HepG2 (cell line): Measurements from ENCODE around the gene AGPAT3. TPM values are rescaled to one million over a fixed set of nuclear protein-coding genes. Genes with fewer than 3 reads are reported as not detected.

Source experiments
- CREM ChIP-seq, 2 experiments: sonication (generic) in 1 of 2; formaldehyde crosslinking in 1 of 2; IDR thresholded peaks; 2 replicates each; pipeline versions ENCODE4 v1.4.0 to v1.6.1; 2016 to 2020; ENCODE audit warnings: antibody characterized with exemption in 1 of 2, mild to moderate bottlenecking in 1 of 2, missing genetic modification reagents in 1 of 2
- DNMT3B ChIP-seq: conservative IDR thresholded peaks from 2 replicates; pipeline ENCODE4 v1.6.1; 2016; ENCODE audit warnings: missing biosample characterization, control low read depth
- FOXK2 ChIP-seq: fragments of 450-650 bp; IDR thresholded peaks from 2 replicates; pipeline ENCODE4 v1.6.1; 2016
- MZF1 ChIP-seq: sonication (generic); formaldehyde crosslinking; IDR thresholded peaks from 2 replicates; pipeline ENCODE4 v1.8.1; 2023; ENCODE audit warnings: mild to moderate bottlenecking, missing genetic modification reagents, borderline replicate concordance
- NCOA5 ChIP-seq: sonication (generic); formaldehyde crosslinking; IDR thresholded peaks from 2 replicates; pipeline ENCODE4 v1.4.0; 2020; ENCODE audit warnings: missing genetic modification reagents
- NR2F6 ChIP-seq, 2 experiments: IDR thresholded peaks; 2 replicates each; pipeline ENCODE4 v1.6.1; 2016; ENCODE audit warnings: antibody characterized with exemption in 1 of 2, mild to moderate bottlenecking in 1 of 2
- PPARG ChIP-seq: conservative IDR thresholded peaks from 2 replicates; pipeline ENCODE4 v1.6.1; 2016; ENCODE audit warnings: missing biosample characterization, missing genetic modification reagents
- RAD21 ChIP-seq: fragments of 450-650 bp; formaldehyde crosslinking; IDR thresholded peaks from 2 replicates; pipeline ENCODE4 v1.5.0; 2020; ENCODE audit warnings: mild to moderate bottlenecking
- REST ChIP-seq, 2 experiments: IDR thresholded peaks; 2 replicates each; pipeline ENCODE4 v1.6.1; 2011 to 2012; ENCODE audit warnings: low read length in 2 of 2, borderline replicate concordance in 1 of 2, low read depth in 1 of 2, mild to moderate bottlenecking in 1 of 2, moderate library complexity in 1 of 2
- TCF12 ChIP-seq, 2 experiments: fragments of 450-650 bp in 1 of 2; sonication (generic) in 1 of 2; formaldehyde crosslinking in 1 of 2; IDR thresholded peaks; 2 replicates each; pipeline versions ENCODE4 v1.6.1 to v1.8.0; 2017 to 2022; ENCODE audit warnings: antibody characterized with exemption in 1 of 2, mild to moderate bottlenecking in 1 of 2, missing genetic modification reagents in 1 of 2, moderate library complexity in 1 of 2
- ZNF121 ChIP-seq: sonication (generic); formaldehyde crosslinking; IDR thresholded peaks from 2 replicates; pipeline ENCODE4 v1.5.0; 2020; ENCODE audit warnings: mild to moderate bottlenecking, missing genetic modification reagents
- ZNF180 ChIP-seq: sonication (generic); formaldehyde crosslinking; IDR thresholded peaks from 2 replicates; pipeline ENCODE4 v1.4.0; 2020; ENCODE audit warnings: low read depth, missing genetic modification reagents, borderline replicate concordance
- ZSCAN9 ChIP-seq: IDR thresholded peaks from 2 replicates; pipeline ENCODE4 v1.6.1; 2016; ENCODE audit warnings: borderline replicate concordance
- polyA plus RNA-seq, 8 experiments: library from polyadenylated mRNA; depleted of rRNA in 3 of 8; stranded (reverse) in 7 of 8; unstranded in 1 of 8; fragments of >200 nt; fragmentation: Illumina TruSeq in 4 of 8; extraction: Trizol in 4 of 8; gene quantifications; 2 replicates each; pipeline versions ENCODE4 v1.2.1 to v1.2.3, GENCODE V29; 2011 to 2016; ENCODE audit warnings: low read depth in 4 of 8, missing spikeins in 1 of 8, mixed read lengths in 1 of 8; ENCODE audit not compliant: insufficient read depth in 1 of 8
- total RNA-seq, 5 experiments: library from RNA; depleted of rRNA; stranded (reverse); fragments of >200 nt; fragmentation: Illumina TruSeq; extraction: Trizol; gene quantifications; 2 replicates each; pipeline ENCODE4 v1.2.3, GENCODE V29; 2016; ENCODE audit warnings: low read depth in 1 of 5

Gene AGPAT3
- total and polyA plus RNA-seq, 2 of the 13 experiments (the other 11 are each of a cell fraction or from before 2014, with no cell fraction given) = 32.2 to 54.4 TPM

- TF ChIP-seq CREM (IDR thresholded peaks at IDR 0.05) (peak; percentile 38; the same call in 1 of the 2 replicates), CREM (CRISPR knock-in tag; IDR thresholded peaks at IDR 0.05) (no peak), RAD21 (no peak), DNMT3B (CRISPR knock-in tag) (no peak), ZSCAN9 (CRISPR knock-in tag) (0 out of 2 replicates have a peak, but pooled peaks have one; percentile 57), NR2F6 (IDR thresholded peaks at IDR 0.05) (no peak), NR2F6 (CRISPR knock-in tag; IDR thresholded peaks at IDR 0.05) (0 out of 2 replicates have a peak, but pooled peaks have one; percentile 34), PPARG (no peak; the same call in 1 of the 2 replicates), REST (IDR thresholded peaks at IDR 0.05; ENCODE audit: borderline replicate concordance in 1 of 2, low read depth in 1 of 2, low read length in 2 of 2) (no peak), MZF1 (no peak), FOXK2 (peak; percentile 67; the same call in 1 of the 2 replicates), ZNF121 (CRISPR knock-in tag) (no peak), TCF12 (IDR thresholded peaks at IDR 0.05) (no peak), TCF12 (CRISPR knock-in tag; IDR thresholded peaks at IDR 0.05) (0 out of 2 replicates have a peak, but pooled peaks have one; percentile 40), NCOA5 (CRISPR knock-in tag) (no peak), ZNF180 (CRISPR knock-in tag) (no peak)
These were observed 2.9 kb downstream of the AGPAT3 start (continued) for GRCh38 chr21:43867948-43868347.
